ENCODE measurements around the gene RGPD5. TPM values are rescaled to one million over a fixed set of nuclear protein-coding genes. Genes with fewer than 3 reads are reported as not detected.
A peak's percentile ranks its signal among the peaks of the same experiment; 100 is the strongest.
"Not testable (repeated sequence)": the region's sequence is repeated elsewhere in the genome, so short reads cannot be mapped to it uniquely, and the experiment has no call there.

The RGPD5 gene
- total RNA-seq (2021) (33.8 to 36.5 TPM (median 34.7 TPM) in 3 replicates), Bru-seq, nascent RNA (percentile 2 among the genes with signal in this experiment)
- long read RNA-seq, experiment 1, full-length matches to known transcripts: 16 of 51 reads
- long read RNA-seq, experiment 1, partial matches to known transcripts: 25 of 51 reads
- long read RNA-seq, experiment 1, other reads (novel, unspliced or antisense): 10 of 51 reads
- long read RNA-seq, experiment 2, full-length matches to known transcripts: 3 of 20 reads
- long read RNA-seq, experiment 2, partial matches to known transcripts: 11 of 20 reads
- long read RNA-seq, experiment 2, other reads (novel, unspliced or antisense): 6 of 20 reads
- long read RNA-seq, experiment 3: 0 reads

- not testable (repeated sequence) for H3K4me3 Mint-ChIP-seq
Measured at GRCh38 chr2:109794074-109794737, at the start of gene RGPD5. Gene RGPD5, plus strand, starts transcription at chr2:109794305. Its CDS starts 161 bp downstream, at chr2:109794466.

GRCh38 chr2:109751572-109751971 is 42.5 kb upstream of the RGPD5 start:
- H3K27me3 Mint-ChIP-seq (ENCODE audit: low read depth); H3K27ac Mint-ChIP-seq; DNase-seq (ENCODE audit: low spot score); POLR2A ChIA-PET; H3K36me3 Mint-ChIP-seq; H3K4me3 Mint-ChIP-seq; H3K4me1 Mint-ChIP-seq; CTCF ChIA-PET; H3K9me3 Mint-ChIP-seq: not testable (repeated sequence)
- peak; percentile 69 for ATAC-seq

More at GRCh38 chr2:109794074-109794737, at the start of gene RGPD5:
- peak; percentile 95 for ATAC-seq
- H3K4me1 Mint-ChIP-seq; CTCF ChIA-PET; POLR2A ChIA-PET; H3K27me3 Mint-ChIP-seq (ENCODE audit: low read depth); H3K36me3 Mint-ChIP-seq; H3K9me3 Mint-ChIP-seq; DNase-seq (ENCODE audit: low spot score); H3K27ac Mint-ChIP-seq: not testable (repeated sequence)

GRCh38 chr2:109757163-109757824 is 36.8 kb upstream of the RGPD5 start:
- CTCF ChIA-PET; POLR2A ChIA-PET; DNase-seq (ENCODE audit: low spot score); H3K27ac Mint-ChIP-seq; H3K9me3 Mint-ChIP-seq; H3K4me1 Mint-ChIP-seq; ATAC-seq; H3K4me3 Mint-ChIP-seq; H3K36me3 Mint-ChIP-seq; H3K27me3 Mint-ChIP-seq (ENCODE audit: low read depth): not testable (repeated sequence)

- CTCF ChIA-PET; H3K27me3 Mint-ChIP-seq (ENCODE audit: low read depth); H3K36me3 Mint-ChIP-seq; H3K4me1 Mint-ChIP-seq; H3K27ac Mint-ChIP-seq; POLR2A ChIA-PET; H3K9me3 Mint-ChIP-seq; DNase-seq (ENCODE audit: low spot score): not testable (repeated sequence)
- peak overlapping the region; percentile 51 for H3K4me3 Mint-ChIP-seq
- ATAC-seq: peak; percentile 79
Measured at GRCh38 chr2:109760265-109761042, 33.7 kb upstream of the RGPD5 start.

- H3K27me3 Mint-ChIP-seq (ENCODE audit: low read depth); POLR2A ChIA-PET; CTCF ChIA-PET; H3K27ac Mint-ChIP-seq; H3K4me1 Mint-ChIP-seq; H3K9me3 Mint-ChIP-seq; DNase-seq (ENCODE audit: low spot score); H3K36me3 Mint-ChIP-seq: not testable (repeated sequence)
- ATAC-seq: peak; percentile 71
- H3K4me3 Mint-ChIP-seq: peak overlapping the region; percentile 38
Measured at GRCh38 chr2:109761043-109761454, 33.1 kb upstream of the RGPD5 start.

GRCh38 chr2:109761976-109762375 is 32.1 kb upstream of the RGPD5 start:
- CTCF ChIA-PET; H3K27me3 Mint-ChIP-seq (ENCODE audit: low read depth); H3K4me1 Mint-ChIP-seq; H3K9me3 Mint-ChIP-seq; H3K36me3 Mint-ChIP-seq; H3K4me3 Mint-ChIP-seq; ATAC-seq; H3K27ac Mint-ChIP-seq; POLR2A ChIA-PET; DNase-seq (ENCODE audit: low spot score): not testable (repeated sequence)

- CTCF ChIA-PET; H3K9me3 Mint-ChIP-seq; H3K4me1 Mint-ChIP-seq; H3K4me3 Mint-ChIP-seq; DNase-seq (ENCODE audit: low spot score); POLR2A ChIA-PET; H3K27me3 Mint-ChIP-seq (ENCODE audit: low read depth); H3K36me3 Mint-ChIP-seq; H3K27ac Mint-ChIP-seq: not testable (repeated sequence)
- peak; percentile 47 for ATAC-seq
Measured at GRCh38 chr2:109766074-109766473, 28.0 kb upstream of the RGPD5 start.

GRCh38 chr2:109766886-109767578 is 27.1 kb upstream of the RGPD5 start:
- H3K4me1 Mint-ChIP-seq; H3K36me3 Mint-ChIP-seq; H3K27ac Mint-ChIP-seq; H3K27me3 Mint-ChIP-seq (ENCODE audit: low read depth); H3K4me3 Mint-ChIP-seq; DNase-seq (ENCODE audit: low spot score); CTCF ChIA-PET; H3K9me3 Mint-ChIP-seq; ATAC-seq; POLR2A ChIA-PET: not testable (repeated sequence)

GRCh38 chr2:109768934-109769333 is 25.2 kb upstream of the RGPD5 start:
- H3K36me3 Mint-ChIP-seq; H3K27ac Mint-ChIP-seq; DNase-seq (ENCODE audit: low spot score); H3K4me3 Mint-ChIP-seq; POLR2A ChIA-PET; H3K9me3 Mint-ChIP-seq; H3K27me3 Mint-ChIP-seq (ENCODE audit: low read depth); H3K4me1 Mint-ChIP-seq; CTCF ChIA-PET: not testable (repeated sequence)
- ATAC-seq: peak; percentile 79

- CTCF ChIA-PET; ATAC-seq; H3K36me3 Mint-ChIP-seq; POLR2A ChIA-PET; H3K4me3 Mint-ChIP-seq; H3K27me3 Mint-ChIP-seq (ENCODE audit: low read depth); H3K9me3 Mint-ChIP-seq; H3K27ac Mint-ChIP-seq; H3K4me1 Mint-ChIP-seq; DNase-seq (ENCODE audit: low spot score): not testable (repeated sequence)
Measured at GRCh38 chr2:109779118-109779517, 15.0 kb upstream of the RGPD5 start.

- DNase-seq (ENCODE audit: low spot score); H3K4me3 Mint-ChIP-seq; ATAC-seq; POLR2A ChIA-PET; H3K36me3 Mint-ChIP-seq; CTCF ChIA-PET; H3K4me1 Mint-ChIP-seq; H3K27me3 Mint-ChIP-seq (ENCODE audit: low read depth); H3K9me3 Mint-ChIP-seq; H3K27ac Mint-ChIP-seq: not testable (repeated sequence)
Measured at GRCh38 chr2:109781147-109781816, 12.8 kb upstream of the RGPD5 start.

Measured in WTC11 (cell line).